Myometrial cell (primary cell): ENCODE results near the gene PAX4. TPM values are rescaled to one million over a fixed set of nuclear protein-coding genes. Genes with fewer than 3 reads are reported as not detected.

Experiments
- total RNA-seq: library from RNA; depleted of rRNA; stranded (reverse); fragments of >200 nt; gene quantifications from 2 replicates; pipeline ENCODE4 v1.2.3, GENCODE V29; 2015

PAX4 gene
- not detected in 2 replicates for total RNA-seq

DNA sequence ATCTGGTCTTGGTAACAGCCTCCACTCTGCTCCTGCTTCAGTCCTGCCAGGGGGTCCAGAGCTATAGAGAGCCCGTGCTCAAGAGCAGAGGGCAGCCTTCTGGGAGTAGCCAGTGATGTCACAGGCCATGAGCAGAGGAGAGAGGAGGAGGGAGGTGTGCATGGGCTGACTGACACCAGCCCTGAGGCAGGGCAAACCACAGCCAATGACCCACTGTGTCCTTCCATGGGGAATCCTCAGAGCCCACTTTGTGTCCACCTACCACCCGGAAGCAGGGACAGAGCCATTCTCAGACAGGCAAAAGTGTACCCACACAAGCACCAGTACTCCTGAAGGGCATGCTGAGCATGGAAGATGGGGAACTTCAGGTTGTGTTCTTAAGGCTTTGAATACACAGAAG, at the start of gene PAX4:
Gene PAX4 (minus strand): TSS at position 101 of the 400 bp plus-strand sequence. CDS start 2,214 bp downstream, outside the sequence.

GRCh38 chr7:127651556-127652332, 33.8 kb upstream of the PAX4 start, which contains the start of gene SND1:
SND1 (plus strand) TSS chr7:127652194; CDS start chr7:127652374, 180 bp downstream.

DNA sequence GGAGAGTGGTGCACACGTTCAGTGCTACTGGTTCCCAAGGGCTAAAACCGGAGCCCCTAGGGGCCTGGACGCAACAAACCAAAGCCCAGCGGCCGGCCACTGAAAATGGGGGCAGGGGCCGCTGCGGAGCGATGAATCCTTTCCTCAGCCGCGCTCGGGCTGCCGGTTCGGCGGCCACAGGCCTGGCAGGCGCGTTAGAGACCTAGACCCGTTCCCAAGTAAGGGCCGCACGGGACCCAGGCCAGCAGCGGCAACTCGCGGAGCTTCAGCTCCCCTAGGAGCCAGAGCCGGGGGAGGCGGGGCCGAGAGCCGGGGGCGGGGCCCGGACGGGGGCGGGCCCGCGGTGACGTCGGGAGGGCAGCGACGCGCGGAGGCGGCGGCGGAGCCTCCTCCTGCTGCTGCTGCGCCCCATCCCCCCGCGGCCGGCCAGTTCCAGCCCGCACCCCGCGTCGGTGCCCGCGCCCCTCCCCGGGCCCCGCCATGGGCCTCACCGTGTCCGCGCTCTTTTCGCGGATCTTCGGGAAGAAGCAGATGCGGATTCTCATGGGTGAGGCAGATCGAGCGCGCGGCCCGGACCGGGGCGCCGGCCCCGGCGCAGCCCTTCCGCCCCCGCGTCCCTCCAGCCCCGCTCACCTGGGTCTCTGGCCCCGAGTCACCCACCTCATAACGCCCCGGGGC, 29.8 kb downstream of the PAX4 start, which contains the start of gene ARF5:
Gene ARF5 (plus strand): TSS at position 393 of the 678 bp plus-strand sequence. CDS start 88 bp downstream, at position 481.

GRCh38 chr7:127585044-127585953, 32.6 kb downstream of the PAX4 start, which contains the start of gene GCC1:
GCC1 (minus strand) TSS chr7:127585596; CDS start chr7:127585182, 414 bp downstream.

Other genes with a start within 250 kb of the PAX4 start
- 12.4 and 17.6 TPM in 2 replicates for gene ZNF800, start 225.4 kb downstream of the PAX4 start, total RNA-seq
- gene GCC1, start 32.5 kb downstream of the PAX4 start, total RNA-seq = 13.6 and 13.8 TPM in 2 replicates
- gene ARF5, start 29.7 kb downstream of the PAX4 start, total RNA-seq = 280 and 304 TPM in 2 replicates
- 0.18 and 3.5 TPM in 2 replicates for gene FSCN3, start 24.4 kb downstream of the PAX4 start, total RNA-seq
- gene SND1, start 34.1 kb upstream of the PAX4 start, total RNA-seq = 252 and 260 TPM in 2 replicates